COLO668 (cell line): Measurements from ENCODE around the gene UBE2L3.

Experiments used
- DNase-seq: peaks from one replicate; lab custom pipeline; 2025; ENCODE audit not compliant: unreplicated experiment; lab: John Stamatoyannopoulos, UW

Gene UBE2L3

DNA sequence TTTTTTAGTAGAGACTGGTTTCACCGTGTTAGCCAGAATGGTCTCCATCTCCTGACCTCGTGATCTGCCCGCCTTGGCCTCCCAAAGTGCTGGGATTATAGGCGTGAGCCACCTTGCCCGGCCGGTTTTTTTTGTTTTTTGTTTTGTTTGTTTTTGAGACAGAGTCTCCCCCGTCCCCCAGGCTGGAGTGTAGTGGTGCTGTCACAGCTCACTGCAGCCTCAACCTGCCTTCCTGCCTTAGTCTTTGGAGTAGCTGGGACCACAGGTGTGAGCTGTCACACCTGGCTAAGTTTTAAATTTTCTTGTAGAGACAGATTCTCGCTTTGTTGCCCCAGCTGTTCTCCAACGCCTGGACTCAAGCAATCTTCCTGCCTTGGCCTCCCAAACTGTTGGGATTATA lies 101.5 kb downstream of the UBE2L3 start:
- peak; percentile 70 for DNase-seq

DNA sequence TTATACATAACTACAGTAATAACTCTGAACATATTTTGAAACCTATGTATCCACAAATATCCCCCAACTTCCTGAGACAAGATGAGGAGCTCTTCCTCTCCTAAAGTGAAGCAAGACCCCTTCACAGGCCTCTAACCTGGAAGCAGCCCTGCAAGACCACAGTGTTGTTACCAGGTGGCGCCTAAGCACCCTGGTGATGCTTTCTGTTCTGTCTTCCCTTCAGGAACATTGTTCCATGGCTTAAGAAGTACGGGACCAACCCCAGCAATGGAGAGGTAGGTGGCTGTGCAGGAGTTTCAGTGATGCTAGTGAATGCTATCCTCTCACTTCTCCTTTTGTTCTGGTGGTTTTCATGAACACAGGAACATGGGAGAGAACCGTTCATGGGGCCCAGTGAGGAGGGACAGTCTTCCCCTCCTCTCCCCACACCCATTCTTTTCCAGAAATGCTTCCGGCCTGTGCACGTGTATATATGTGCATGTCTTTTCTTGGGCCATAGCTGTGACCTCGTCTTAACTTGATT lies 104.7 kb downstream of the UBE2L3 start:
- no peak for DNase-seq
